ENCODE results near the gene TANGO6.

- no peak for TF ChIP-seq POLR2A (IDR thresholded peaks at IDR 0.05; ENCODE audit: low read length)
- TF ChIP-seq GATA1 (IDR thresholded peaks at IDR 0.05; ENCODE audit: low read depth, low read length), result no peak
These were observed 141.1 kb downstream of the TANGO6 start for GRCh38 chr16:68984467-68984866.
